Erythroblast (primary cell): ENCODE measurements around the gene RAP1GAP2.

ENCODE experiments used
- GATA1 ChIP-seq: IDR thresholded peaks from 2 replicates; pipeline ENCODE4 v1.6.1; 2011; ENCODE audit warnings: low read depth, mild to moderate bottlenecking, control low read depth, low read length, moderate library complexity
- POLR2A ChIP-seq: IDR thresholded peaks from 2 replicates; pipeline ENCODE4 v1.6.1; 2011; ENCODE audit warnings: mild to moderate bottlenecking, low read length

DNA sequence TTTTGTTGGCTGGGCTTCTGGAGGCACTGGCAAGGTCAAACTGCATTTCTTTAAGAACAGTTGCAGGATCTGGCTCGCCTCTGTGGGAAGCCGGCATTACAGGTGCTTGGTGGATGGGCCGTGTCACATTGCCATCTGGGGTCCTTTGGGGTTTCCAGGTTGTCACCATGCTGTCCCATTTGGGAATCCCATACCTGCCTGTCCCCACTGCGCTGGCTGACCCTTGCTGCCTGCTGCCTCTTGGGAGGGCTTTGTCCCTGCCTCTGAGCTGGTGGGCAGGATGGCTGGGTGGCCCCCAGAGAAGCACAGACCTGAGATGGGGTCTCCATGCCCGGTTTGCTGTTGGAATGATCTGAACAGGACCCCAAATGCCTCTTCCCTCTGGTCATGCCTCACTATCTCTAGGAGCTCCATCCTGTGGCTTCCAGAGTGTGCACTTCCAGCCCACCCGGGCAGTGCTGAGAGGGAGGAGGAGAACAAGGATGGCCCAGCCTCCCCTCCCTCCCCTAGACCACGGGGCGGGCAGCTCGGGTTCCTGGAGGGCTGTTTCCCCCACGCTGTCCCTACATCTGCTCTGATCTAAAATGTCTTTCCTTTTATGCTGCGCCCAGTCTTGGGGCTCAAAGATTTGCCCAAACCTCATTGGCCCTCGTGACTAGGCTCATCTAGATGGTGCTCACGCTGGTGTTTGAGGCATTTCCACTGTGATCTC, 239.2 kb downstream of the RAP1GAP2 start:
- TF ChIP-seq POLR2A: no peak
- TF ChIP-seq GATA1: no peak
